Measurements from ENCODE around the gene HSF4. TPM values are rescaled to one million over a fixed set of nuclear protein-coding genes. Genes with fewer than 3 reads are reported as not detected.
A peak's percentile ranks its signal among the peaks of the same experiment; 100 is the strongest.

The HSF4 gene
- total RNA-seq, 3 donors from 2014 or later (not counting 1 experiment from before 2014, with no cell fraction given) = 6.9 to 8.3 (median 7.3) TPM

DNA sequence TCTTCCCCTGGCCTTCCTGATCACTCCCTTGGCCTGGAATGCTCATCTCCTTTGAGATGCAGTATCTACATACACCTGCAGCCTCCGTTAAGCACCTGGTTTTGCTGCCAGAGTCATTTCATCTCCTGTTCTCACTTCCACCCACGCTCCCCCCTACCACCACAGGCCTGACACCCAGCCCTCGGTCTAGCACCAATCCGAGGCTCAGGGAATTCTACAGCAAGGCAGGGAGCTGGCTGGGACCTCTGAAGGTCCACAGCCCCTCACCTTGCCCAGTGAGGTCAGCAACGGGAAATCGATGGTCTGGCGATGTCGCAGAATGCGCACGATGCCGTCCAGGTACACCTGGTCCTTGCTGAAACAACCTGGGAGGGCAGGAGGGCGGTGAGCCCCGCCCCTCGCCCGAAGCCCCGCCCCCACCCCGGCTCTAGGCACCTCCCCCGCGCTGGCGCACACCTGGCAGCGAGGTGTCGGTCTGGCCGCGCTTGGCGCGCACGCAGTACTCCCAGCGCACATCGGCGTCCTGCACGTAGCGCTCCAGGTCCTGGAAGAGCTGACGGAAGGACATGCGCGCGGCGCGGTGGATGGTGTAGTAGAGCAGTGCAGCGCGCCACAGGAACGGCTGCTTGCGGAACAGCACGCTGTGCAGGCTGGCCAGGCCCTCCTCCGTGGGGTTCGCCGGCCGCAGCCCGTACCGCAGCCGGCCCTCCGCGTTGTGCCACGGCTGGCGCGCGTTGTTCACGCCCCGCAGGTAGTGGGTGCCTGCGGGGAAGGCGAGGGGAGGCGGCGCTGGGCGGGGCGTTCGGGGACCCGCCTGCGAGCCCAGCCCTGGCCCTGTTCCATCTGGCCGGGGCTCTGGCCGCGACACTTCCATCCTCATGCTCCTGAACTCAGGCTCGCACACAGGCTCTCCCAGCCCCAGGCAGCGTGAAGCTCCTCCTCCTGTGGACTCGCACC is 13.5 kb downstream of the HSF4 start:
- H3K4me3 Mint-ChIP-seq = peak overlapping the region; percentile 67
- peaks cover 0 to 3% of the 10 kb centered on the region in 2 donors for H3K27me3 Mint-ChIP-seq (ENCODE audit: low read depth in 2 of 2)
- Histone ChIP-seq H3K9me3 (ENCODE audit: control insufficient read depth, insufficient read depth, low read length) (no peaks in the 10 kb centered on the region), H3K27ac (ENCODE audit: low read length) (no peak overlapping the region), H3K4me3 (ENCODE audit: low read length) (no peak overlapping the region), H3K27me3 (ENCODE audit: control insufficient read depth, insufficient read depth, low read length) (no peaks in the 10 kb centered on the region), H3K36me3 (ENCODE audit: control insufficient read depth, insufficient read depth, low read length) (no peaks in the 10 kb centered on the region), H3K4me1 (ENCODE audit: control insufficient read depth, insufficient read depth, low read length) (peaks cover 40% of the 10 kb centered on the region)
- H3K9me3 Mint-ChIP-seq = no peaks in the 10 kb centered on the region
- intact Hi-C loops (cut with micrococcal nuclease) = no loop called here
- H3K36me3 Mint-ChIP-seq = no peaks in the 10 kb centered on the region
- DNase-seq (peak in 1 of 2 donors; percentile 82), ATAC-seq (peak; percentile 51 to 57 (median 55))
- no peak overlapping the region for H3K27ac Mint-ChIP-seq
- TF ChIP-seq, protein P1, sequence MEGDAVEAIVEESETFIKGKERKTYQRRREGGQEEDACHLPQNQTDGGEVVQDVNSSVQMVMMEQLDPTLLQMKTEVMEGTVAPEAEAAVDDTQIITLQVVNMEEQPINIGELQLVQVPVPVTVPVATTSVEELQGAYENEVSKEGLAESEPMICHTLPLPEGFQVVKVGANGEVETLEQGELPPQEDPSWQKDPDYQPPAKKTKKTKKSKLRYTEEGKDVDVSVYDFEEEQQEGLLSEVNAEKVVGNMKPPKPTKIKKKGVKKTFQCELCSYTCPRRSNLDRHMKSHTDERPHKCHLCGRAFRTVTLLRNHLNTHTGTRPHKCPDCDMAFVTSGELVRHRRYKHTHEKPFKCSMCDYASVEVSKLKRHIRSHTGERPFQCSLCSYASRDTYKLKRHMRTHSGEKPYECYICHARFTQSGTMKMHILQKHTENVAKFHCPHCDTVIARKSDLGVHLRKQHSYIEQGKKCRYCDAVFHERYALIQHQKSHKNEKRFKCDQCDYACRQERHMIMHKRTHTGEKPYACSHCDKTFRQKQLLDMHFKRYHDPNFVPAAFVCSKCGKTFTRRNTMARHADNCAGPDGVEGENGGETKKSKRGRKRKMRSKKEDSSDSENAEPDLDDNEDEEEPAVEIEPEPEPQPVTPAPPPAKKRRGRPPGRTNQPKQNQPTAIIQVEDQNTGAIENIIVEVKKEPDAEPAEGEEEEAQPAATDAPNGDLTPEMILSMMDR (IDR thresholded peaks at IDR 0.05) = no peak
- WGBS (ENCODE audit: insufficient coverage) = 4% methylated on average over 73 of the region's 73 CpGs
- H3K4me1 Mint-ChIP-seq = peaks cover 18 to 43% of the 10 kb centered on the region in 2 donors

DNA sequence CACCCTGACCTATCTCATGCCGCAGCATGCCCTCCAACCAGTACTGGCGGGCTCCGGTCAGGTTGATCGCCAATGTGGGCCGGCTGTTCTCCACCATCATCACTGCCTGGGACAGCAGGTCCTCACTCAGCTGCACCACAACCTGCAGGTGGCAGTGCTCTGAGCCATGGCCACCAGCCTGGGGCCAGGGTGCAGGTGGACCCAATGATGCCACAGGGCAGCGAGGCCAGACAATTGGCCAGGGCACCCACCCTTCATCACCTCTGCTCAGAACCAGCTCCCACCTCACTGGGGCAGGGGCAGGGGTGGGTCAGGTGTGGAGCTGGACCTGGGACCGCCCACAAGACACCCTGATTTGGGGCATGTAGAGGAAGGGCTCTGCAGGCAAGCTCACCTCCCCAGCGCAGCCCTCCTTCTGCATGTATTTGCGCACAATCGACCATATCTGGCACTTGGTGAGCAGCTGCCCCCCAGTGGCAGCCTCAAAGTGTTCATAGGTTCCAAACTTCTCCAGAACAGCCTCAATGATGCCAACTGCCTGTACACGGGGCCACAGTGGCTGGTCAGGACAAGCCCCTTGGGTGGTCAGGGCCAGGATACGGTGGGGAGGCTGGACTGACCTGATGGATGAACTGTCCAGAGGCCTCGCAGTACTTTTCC is 15.0 kb downstream of the HSF4 start:
- no peak overlapping the region for H3K4me3 ChIP-seq (ENCODE audit: low read length)
- no peak overlapping the region for H3K4me3 Mint-ChIP-seq
- peak in 1 of 2 donors; percentile 28 for DNase-seq
- H3K9me3 Mint-ChIP-seq = no peaks in the 10 kb centered on the region
- peaks cover 32% of the 10 kb centered on the region for H3K4me1 ChIP-seq (ENCODE audit: control insufficient read depth, insufficient read depth, low read length)
- WGBS (ENCODE audit: insufficient coverage) = 94% methylated on average over 13 of the region's 13 CpGs
- no peak overlapping the region for H3K27ac ChIP-seq (ENCODE audit: low read length)
- H3K27ac Mint-ChIP-seq = no peak overlapping the region
- TF ChIP-seq, protein P1 (IDR thresholded peaks at IDR 0.05) = no peak
- no peaks in the 10 kb centered on the region for H3K36me3 ChIP-seq (ENCODE audit: control insufficient read depth, insufficient read depth, low read length)
- no peak for ATAC-seq
- no peaks in the 10 kb centered on the region for H3K36me3 Mint-ChIP-seq
- peaks cover 0 to 3% of the 10 kb centered on the region in 2 donors for H3K27me3 Mint-ChIP-seq (ENCODE audit: low read depth in 2 of 2)
- H3K4me1 Mint-ChIP-seq = peaks cover 6 to 28% of the 10 kb centered on the region in 2 donors
- H3K27me3 ChIP-seq (ENCODE audit: control insufficient read depth, insufficient read depth, low read length) = no peaks in the 10 kb centered on the region
- intact Hi-C loops (cut with micrococcal nuclease) = no loop called here
- no peaks in the 10 kb centered on the region for H3K9me3 ChIP-seq (ENCODE audit: control insufficient read depth, insufficient read depth, low read length)

DNA sequence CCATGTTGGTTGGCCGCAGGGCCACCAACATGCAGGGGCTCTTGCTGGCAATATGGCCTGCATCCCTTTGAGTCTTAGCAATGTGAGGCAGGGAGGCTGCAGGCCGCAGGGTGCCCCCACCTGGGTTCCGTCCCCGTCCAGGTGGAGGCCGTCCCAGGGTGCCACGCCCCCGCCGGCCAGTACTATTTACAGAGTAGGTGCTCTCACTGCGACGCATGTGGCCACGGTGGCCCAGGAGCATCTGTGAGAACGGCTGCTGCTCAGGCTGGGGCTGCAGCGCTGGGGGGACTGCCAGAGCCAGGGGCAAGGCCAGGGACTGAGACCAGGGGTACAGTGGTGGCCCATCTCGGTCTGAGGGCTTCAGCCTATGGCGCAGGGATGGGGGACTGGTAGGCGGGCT is 15.6 kb downstream of the HSF4 start:
- Histone ChIP-seq H3K4me3 (ENCODE audit: low read length) (no peak overlapping the region), H3K4me1 (ENCODE audit: control insufficient read depth, insufficient read depth, low read length) (peaks cover 32% of the 10 kb centered on the region), H3K27ac (ENCODE audit: low read length) (no peak overlapping the region), H3K36me3 (ENCODE audit: control insufficient read depth, insufficient read depth, low read length) (no peaks in the 10 kb centered on the region), H3K27me3 (ENCODE audit: control insufficient read depth, insufficient read depth, low read length) (no peaks in the 10 kb centered on the region), H3K9me3 (ENCODE audit: control insufficient read depth, insufficient read depth, low read length) (no peaks in the 10 kb centered on the region)
- no peaks in the 10 kb centered on the region for H3K9me3 Mint-ChIP-seq
- H3K36me3 Mint-ChIP-seq = no peaks in the 10 kb centered on the region
- ATAC-seq = no peak
- intact Hi-C loops (cut with micrococcal nuclease) = no loop called here
- no peak overlapping the region for H3K4me3 Mint-ChIP-seq
- DNase-seq = no peak
- TF ChIP-seq, protein P1 (IDR thresholded peaks at IDR 0.05) = no peak
- no peak overlapping the region for H3K27ac Mint-ChIP-seq
- 94% methylated on average over 16 of the region's 16 CpGs for WGBS (ENCODE audit: insufficient coverage)
- H3K4me1 Mint-ChIP-seq = peaks cover 8 to 30% of the 10 kb centered on the region in 2 donors
- H3K27me3 Mint-ChIP-seq (ENCODE audit: low read depth in 2 of 2) = peaks cover 0 to 4% of the 10 kb centered on the region in 2 donors

Data from natural killer cell (primary cell).